Sigmoid colon (tissue), 4 donors: Measurements from ENCODE around the gene LSM14B.

Experiments used
- EP300 ChIP-seq, 4 donors: sonication (generic); formaldehyde crosslinking; IDR thresholded peaks; one replicate each; pipeline ENCODE4 v1.6.1; 2017; ENCODE audit warnings: antibody characterized with exemption in 4 of 4
- POLR2A ChIP-seq, 2 donors: fragments of 450-650 bp; IDR thresholded peaks; one replicate each; pipeline ENCODE4 v1.6.1; 2016; ENCODE audit warnings: antibody characterized with exemption in 2 of 2, mild to moderate bottlenecking in 2 of 2, moderate library complexity in 2 of 2
- POLR2AphosphoS5 ChIP-seq, 4 donors: sonication (generic); formaldehyde crosslinking; IDR thresholded peaks; one replicate each; pipeline ENCODE4 v1.6.1; 2017; ENCODE audit warnings: antibody characterized with exemption in 4 of 4
- TF ChIP-seq, protein P1 (sequence below), 4 experiments: fragments of 450-650 bp in 3 of 4; fragments of 200-600 bp in 1 of 4; IDR thresholded peaks; one replicate each; pipeline ENCODE4 v1.5.1; 2016 to 2019; ENCODE audit warnings: antibody characterized with exemption in 4 of 4, mild to moderate bottlenecking in 3 of 4, moderate library complexity in 2 of 4

DNA sequence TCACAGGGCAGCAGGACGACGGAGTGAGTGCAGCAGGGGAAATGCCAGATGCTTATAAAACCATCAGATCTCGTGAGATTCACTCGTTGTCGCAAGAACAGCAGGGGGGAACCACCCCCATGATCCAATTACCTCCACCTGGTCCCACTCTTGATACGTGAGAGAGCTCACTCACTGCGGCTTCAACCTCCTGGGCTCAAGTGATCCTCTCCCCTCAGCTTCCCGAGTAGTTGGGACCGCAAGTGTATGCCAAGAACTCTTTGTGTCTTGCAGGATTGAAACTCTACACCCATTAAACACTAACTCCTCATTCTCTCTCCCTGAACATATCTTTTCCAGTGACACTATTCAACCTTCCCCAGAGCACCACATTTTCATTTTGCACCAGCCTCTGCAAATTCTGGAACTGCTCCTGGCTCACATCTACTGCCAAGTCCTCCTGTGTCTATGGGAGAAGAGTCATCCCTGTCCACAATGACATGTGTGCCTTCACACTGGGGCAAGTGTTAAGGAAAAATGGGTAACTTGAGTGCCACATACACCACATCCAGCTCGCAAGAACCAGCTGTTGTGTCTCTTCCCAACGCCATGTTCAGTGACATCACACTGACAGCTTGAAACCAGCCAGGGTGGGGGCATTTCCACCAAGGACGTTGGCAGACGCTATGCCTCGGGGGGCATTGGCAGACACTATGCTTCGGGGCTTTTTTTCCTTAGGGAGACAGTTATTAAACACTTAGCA, 41.9 kb upstream of the LSM14B start:
- TF ChIP-seq, protein P1, sequence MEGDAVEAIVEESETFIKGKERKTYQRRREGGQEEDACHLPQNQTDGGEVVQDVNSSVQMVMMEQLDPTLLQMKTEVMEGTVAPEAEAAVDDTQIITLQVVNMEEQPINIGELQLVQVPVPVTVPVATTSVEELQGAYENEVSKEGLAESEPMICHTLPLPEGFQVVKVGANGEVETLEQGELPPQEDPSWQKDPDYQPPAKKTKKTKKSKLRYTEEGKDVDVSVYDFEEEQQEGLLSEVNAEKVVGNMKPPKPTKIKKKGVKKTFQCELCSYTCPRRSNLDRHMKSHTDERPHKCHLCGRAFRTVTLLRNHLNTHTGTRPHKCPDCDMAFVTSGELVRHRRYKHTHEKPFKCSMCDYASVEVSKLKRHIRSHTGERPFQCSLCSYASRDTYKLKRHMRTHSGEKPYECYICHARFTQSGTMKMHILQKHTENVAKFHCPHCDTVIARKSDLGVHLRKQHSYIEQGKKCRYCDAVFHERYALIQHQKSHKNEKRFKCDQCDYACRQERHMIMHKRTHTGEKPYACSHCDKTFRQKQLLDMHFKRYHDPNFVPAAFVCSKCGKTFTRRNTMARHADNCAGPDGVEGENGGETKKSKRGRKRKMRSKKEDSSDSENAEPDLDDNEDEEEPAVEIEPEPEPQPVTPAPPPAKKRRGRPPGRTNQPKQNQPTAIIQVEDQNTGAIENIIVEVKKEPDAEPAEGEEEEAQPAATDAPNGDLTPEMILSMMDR (IDR thresholded peaks at IDR 0.05), result no peak
- TF ChIP-seq EP300 (IDR thresholded peaks at IDR 0.05), result no peak
- no peak for TF ChIP-seq POLR2A (IDR thresholded peaks at IDR 0.05)
- no peak for TF ChIP-seq POLR2AphosphoS5 (IDR thresholded peaks at IDR 0.05)
